ENCODE data around the gene MYOC.

The MYOC gene

GRCh38 chr1:171670739-171671138 is 18.3 kb upstream of the MYOC start:
- no peak for TF ChIP-seq CTCF (IDR thresholded peaks at IDR 0.05)
- DNase-seq (ENCODE audit: low spot score) = no peak
- no peak overlapping the region for H3K4me3 ChIP-seq
- H3K27ac ChIP-seq = no peak overlapping the region

- Histone ChIP-seq H3K4me3 (no peak overlapping the region), H3K27ac (no peak overlapping the region)
- no peak for TF ChIP-seq CTCF (IDR thresholded peaks at IDR 0.05)
- DNase-seq (ENCODE audit: low spot score) = no peak
These were observed 15.9 kb upstream of the MYOC start for GRCh38 chr1:171668372-171668771.

- DNase-seq (ENCODE audit: low spot score) = no peak
- TF ChIP-seq CTCF (IDR thresholded peaks at IDR 0.05) = no peak
- H3K4me3 ChIP-seq = no peak overlapping the region
- no peak overlapping the region for H3K27ac ChIP-seq
These were observed 13.8 kb upstream of the MYOC start for GRCh38 chr1:171666114-171666769.

GRCh38 chr1:171664976-171665375 is 12.5 kb upstream of the MYOC start:
- Histone ChIP-seq H3K27ac (peak overlapping the region in 1 of 2 donors; percentile 5), H3K4me3 (no peak overlapping the region)
- DNase-seq (ENCODE audit: low spot score) = no peak
- TF ChIP-seq CTCF (IDR thresholded peaks at IDR 0.05) = no peak

- no peak for TF ChIP-seq CTCF (IDR thresholded peaks at IDR 0.05)
- H3K27ac ChIP-seq = peak overlapping the region in 1 of 2 donors; percentile 60
- DNase-seq (ENCODE audit: low spot score) = no peak
- H3K4me3 ChIP-seq = no peak overlapping the region
These were observed 11.5 kb upstream of the MYOC start for GRCh38 chr1:171663854-171664575.

GRCh38 chr1:171663036-171663853 is 10.8 kb upstream of the MYOC start:
- no peak for TF ChIP-seq CTCF (IDR thresholded peaks at IDR 0.05)
- H3K27ac ChIP-seq = peak overlapping the region; percentile 1 to 60

More at GRCh38 chr1:171663036-171663853, 10.8 kb upstream of the MYOC start:
- H3K4me3 ChIP-seq = no peak overlapping the region
- DNase-seq (ENCODE audit: low spot score) = no peak
